ENCODE data around the gene IPCEF1. TPM values are rescaled to one million over a fixed set of nuclear protein-coding genes. Genes with fewer than 3 reads are reported as not detected.

The IPCEF1 gene
- polyA plus RNA-seq, 3 donors = 14.7 to 29.7 (median 16.5) TPM

GRCh38 chr6:154383273-154383672 is 26.7 kb upstream of the IPCEF1 start:
- intact Hi-C loops (cut with micrococcal nuclease) = no loop called here
- Histone ChIP-seq H2AFZ (ENCODE audit: insufficient read depth, low read depth, low read length, poor library complexity, severe bottlenecking) (no peak overlapping the region), H4K20me1 (ENCODE audit: insufficient read depth, low read length) (no peaks in the 10 kb centered on the region), H3K79me2 (ENCODE audit: insufficient read depth, low read length) (no peaks in the 10 kb centered on the region), H3K9ac (ENCODE audit: insufficient read depth, low read length, poor library complexity, severe bottlenecking) (no peak overlapping the region), H3K4me2 (replicated peaks; ENCODE audit: extremely low read depth, low read length, poor library complexity, severe bottlenecking) (no peak overlapping the region), H3K36me3 (replicated peaks in 1 of 2; ENCODE audit: control insufficient read depth in 1 of 2, insufficient read depth in 2 of 2, low read length in 2 of 2) (no peaks in the 10 kb centered on the region), H3K27ac (ENCODE audit: low read depth in 1 of 2, low read length in 2 of 2) (no peak overlapping the region), H3K9me3 (replicated peaks in 1 of 2; ENCODE audit: control insufficient read depth in 1 of 2, insufficient read depth in 1 of 2, low read length in 2 of 2) (peaks cover 0 to 5% of the 10 kb centered on the region in 2 donors), H3K27me3 (ENCODE audit: control insufficient read depth in 2 of 2, insufficient read depth in 2 of 2, low read length in 2 of 2) (no peaks in the 10 kb centered on the region), H3K4me3 (replicated peaks in 1 of 3; ENCODE audit: low read depth in 2 of 3, low read length in 3 of 3) (no peak overlapping the region), H3K4me1 (ENCODE audit: control insufficient read depth in 1 of 2, insufficient read depth in 2 of 2, low read length in 2 of 2) (peaks cover 10 to 12% of the 10 kb centered on the region in 2 donors)
- Mint-ChIP-seq H3K9me3 (peaks cover 0 to 10% (median 3%) of the 10 kb centered on the region in 7 donors), H3K36me3 (no peaks in the 10 kb centered on the region), H3K27ac (no peak overlapping the region), H3K4me3 (no peak overlapping the region), H3K27me3 (ENCODE audit: low read depth in 3 of 3) (peaks cover 0 to 4% (median 3%) of the 10 kb centered on the region in 3 donors), H3K4me1 (peaks cover 14% of the 10 kb centered on the region)
- no peak for DNase-seq
- no peak for TF ChIP-seq CTCF (IDR thresholded peaks at IDR 0.05)
- 93% methylated on average over 5 of the region's 6 CpGs for WGBS (ENCODE audit: insufficient coverage)

GRCh38 chr6:154382740-154383139 is 26.1 kb upstream of the IPCEF1 start:
- DNase-seq = no peak

More at GRCh38 chr6:154382740-154383139, 26.1 kb upstream of the IPCEF1 start:
- no peak overlapping the region for H3K9ac ChIP-seq (ENCODE audit: insufficient read depth, low read length, poor library complexity, severe bottlenecking)
- Mint-ChIP-seq H3K27me3 (ENCODE audit: low read depth in 3 of 3) (peaks cover 1 to 4% (median 3%) of the 10 kb centered on the region in 3 donors), H3K36me3 (no peaks in the 10 kb centered on the region), H3K4me3 (no peak overlapping the region), H3K9me3 (peaks cover 0 to 10% (median 3%) of the 10 kb centered on the region in 7 donors), H3K4me1 (peaks cover 14% of the 10 kb centered on the region), H3K27ac (no peak overlapping the region)
- no peak overlapping the region for H2AFZ ChIP-seq (ENCODE audit: insufficient read depth, low read depth, low read length, poor library complexity, severe bottlenecking)
- 95% methylated on average over 8 of the region's 8 CpGs for whole genome bisulfite sequencing (ENCODE audit: insufficient coverage)
- no peak for TF ChIP-seq CTCF (IDR thresholded peaks at IDR 0.05)
- no peaks in the 10 kb centered on the region for H3K27me3 ChIP-seq (ENCODE audit: control insufficient read depth in 2 of 2, insufficient read depth in 2 of 2, low read length in 2 of 2)
- H3K27ac ChIP-seq (ENCODE audit: low read depth in 1 of 2, low read length in 2 of 2) = no peak overlapping the region
- H3K79me2 ChIP-seq (ENCODE audit: insufficient read depth, low read length) = no peaks in the 10 kb centered on the region
- peaks cover 0 to 5% of the 10 kb centered on the region in 2 donors for H3K9me3 ChIP-seq (replicated peaks in 1 of 2; ENCODE audit: control insufficient read depth in 1 of 2, insufficient read depth in 1 of 2, low read length in 2 of 2)
- no peaks in the 10 kb centered on the region for H4K20me1 ChIP-seq (ENCODE audit: insufficient read depth, low read length)
- no peaks in the 10 kb centered on the region for H3K36me3 ChIP-seq (replicated peaks in 1 of 2; ENCODE audit: control insufficient read depth in 1 of 2, insufficient read depth in 2 of 2, low read length in 2 of 2)
- H3K4me1 ChIP-seq (ENCODE audit: control insufficient read depth in 1 of 2, insufficient read depth in 2 of 2, low read length in 2 of 2) = peaks cover 10 to 12% of the 10 kb centered on the region in 2 donors
- no peak overlapping the region for H3K4me3 ChIP-seq (replicated peaks in 1 of 3; ENCODE audit: low read depth in 2 of 3, low read length in 3 of 3)
- no peak overlapping the region for H3K4me2 ChIP-seq (replicated peaks; ENCODE audit: extremely low read depth, low read length, poor library complexity, severe bottlenecking)
- intact Hi-C loops (cut with micrococcal nuclease) = no loop called here

Data from CD14-positive monocyte (primary cell).